ENCODE data around the gene THSD4. TPM values are rescaled to one million over a fixed set of nuclear protein-coding genes. Genes with fewer than 3 reads are reported as not detected.

Gene THSD4
- total RNA-seq, 1 experiment from 2014 or later, result 24.2 TPM

- no peak overlapping the region for H3K4me3 Mint-ChIP-seq (ENCODE audit: low read depth, unreplicated experiment)
- H3K36me3 Mint-ChIP-seq (ENCODE audit: insufficient read depth, unreplicated experiment), result peaks cover 8% of the 10 kb centered on the region
- DNase-seq, result no peak
- no peak overlapping the region for H3K27ac Mint-ChIP-seq (ENCODE audit: unreplicated experiment)
- H3K27me3 Mint-ChIP-seq (ENCODE audit: unreplicated experiment), result no peaks in the 10 kb centered on the region
- BruUV-seq (replicated peaks), result no TSS peak
- no peak for TF ChIP-seq CTCF (IDR thresholded peaks at IDR 0.05; ENCODE audit: unreplicated experiment)
- intact Hi-C loops (cut with micrococcal nuclease; ENCODE audit: unreplicated experiment), result no loop called here
- CTCF ChIA-PET, result interaction anchor here (0.8 kb wide), 1 partner anchor 298 kb away, joined by 3 read pairs; no protein-coding TSS in a partner anchor
- H3K4me1 Mint-ChIP-seq (ENCODE audit: low read depth, unreplicated experiment), result peaks cover 65% of the 10 kb centered on the region
- peaks cover 2% of the 10 kb centered on the region for H3K9me3 Mint-ChIP-seq (ENCODE audit: low read depth, unreplicated experiment)
Observed at GRCh38 chr15:71143373-71144310, 28.4 kb downstream of the THSD4 start.

DNA sequence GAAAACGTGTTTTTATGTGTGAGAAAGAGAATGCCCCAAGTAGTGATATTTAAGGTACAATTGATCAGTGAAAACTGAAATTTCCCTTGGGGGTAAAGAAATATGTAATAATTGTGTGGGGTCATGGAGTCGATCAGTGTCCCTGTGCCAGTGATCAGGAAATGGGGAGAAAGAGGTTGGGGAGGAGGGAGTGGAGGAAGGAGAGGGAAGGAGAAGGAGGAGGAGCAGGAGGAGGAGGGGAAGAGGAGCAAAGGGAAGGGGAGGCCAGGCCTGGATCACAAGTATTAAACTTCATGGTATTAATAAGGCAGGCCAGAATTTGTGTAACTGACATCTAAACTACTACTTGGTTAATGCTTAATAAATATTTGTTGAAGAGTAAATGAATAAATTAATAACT lies 30.4 kb downstream of the THSD4 start:
- no peak for DNase-seq
- BruUV-seq (replicated peaks), result no TSS peak
- H3K27me3 Mint-ChIP-seq (ENCODE audit: unreplicated experiment), result no peaks in the 10 kb centered on the region
- intact Hi-C loops (cut with micrococcal nuclease; ENCODE audit: unreplicated experiment), result no loop called here
- peak overlapping the region; percentile 66 for H3K27ac Mint-ChIP-seq (ENCODE audit: unreplicated experiment)
- no peak for TF ChIP-seq CTCF (IDR thresholded peaks at IDR 0.05; ENCODE audit: unreplicated experiment)
- CTCF ChIA-PET, result no interaction called here
- H3K4me1 Mint-ChIP-seq (ENCODE audit: low read depth, unreplicated experiment), result peaks cover 46% of the 10 kb centered on the region
- no peaks in the 10 kb centered on the region for H3K9me3 Mint-ChIP-seq (ENCODE audit: low read depth, unreplicated experiment)
- H3K36me3 Mint-ChIP-seq (ENCODE audit: insufficient read depth, unreplicated experiment), result peaks cover 8% of the 10 kb centered on the region
- H3K4me3 Mint-ChIP-seq (ENCODE audit: low read depth, unreplicated experiment), result no peak overlapping the region

DNA sequence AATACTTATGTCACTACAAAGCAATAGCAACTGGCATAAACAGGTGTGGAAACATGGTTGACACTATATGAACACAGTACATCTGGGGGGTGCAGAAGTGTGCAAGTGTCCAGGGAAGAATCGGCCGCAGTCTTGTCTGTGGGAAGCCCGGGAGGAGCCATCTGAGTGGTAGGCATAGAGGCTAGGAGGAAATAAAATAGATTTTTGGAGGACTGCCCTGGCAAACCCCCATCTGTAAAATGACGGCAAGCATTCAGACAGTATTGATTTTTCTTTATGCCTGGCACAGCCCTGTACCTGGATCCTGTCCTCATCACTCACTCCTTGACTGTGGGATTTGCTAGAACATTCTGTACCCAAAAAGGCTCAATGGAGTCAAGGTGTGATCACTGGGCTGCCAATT lies 31.3 kb downstream of the THSD4 start:
- peaks cover 42% of the 10 kb centered on the region for H3K4me1 Mint-ChIP-seq (ENCODE audit: low read depth, unreplicated experiment)
- peaks cover 8% of the 10 kb centered on the region for H3K36me3 Mint-ChIP-seq (ENCODE audit: insufficient read depth, unreplicated experiment)
- intact Hi-C loops (cut with micrococcal nuclease; ENCODE audit: unreplicated experiment), result no loop called here
- H3K4me3 Mint-ChIP-seq (ENCODE audit: low read depth, unreplicated experiment), result peak overlapping the region; percentile 23
- no peaks in the 10 kb centered on the region for H3K9me3 Mint-ChIP-seq (ENCODE audit: low read depth, unreplicated experiment)
- no TSS peak for BruUV-seq (replicated peaks)
- TF ChIP-seq CTCF (IDR thresholded peaks at IDR 0.05; ENCODE audit: unreplicated experiment), result no peak
- H3K27ac Mint-ChIP-seq (ENCODE audit: unreplicated experiment), result peak overlapping the region; percentile 66
- CTCF ChIA-PET, result no interaction called here
- DNase-seq, result peak; percentile 56
- no peaks in the 10 kb centered on the region for H3K27me3 Mint-ChIP-seq (ENCODE audit: unreplicated experiment)

DNA sequence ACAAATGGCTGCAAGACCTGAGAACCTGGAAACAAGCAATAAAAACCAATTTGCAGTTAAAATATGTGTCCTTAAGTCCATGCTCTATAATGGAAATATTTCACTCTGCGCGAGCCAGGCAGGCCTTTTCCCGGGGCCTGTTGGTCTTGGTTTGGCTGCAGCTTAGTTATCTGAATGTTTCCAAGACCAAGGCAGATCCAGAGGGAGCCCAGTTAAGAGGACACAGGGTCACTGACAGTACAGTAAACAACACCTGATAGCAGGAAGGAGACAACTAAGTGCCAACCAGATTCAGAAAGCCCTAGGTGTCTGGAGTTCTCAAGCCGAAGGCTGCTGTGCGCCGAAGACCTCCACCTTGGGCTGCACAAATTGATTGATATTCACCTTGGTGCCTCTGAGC lies 32.8 kb downstream of the THSD4 start:
- BruUV-seq (replicated peaks), result no TSS peak
- Mint-ChIP-seq H3K27ac (ENCODE audit: unreplicated experiment) (no peak overlapping the region), H3K4me3 (ENCODE audit: low read depth, unreplicated experiment) (no peak overlapping the region), H3K9me3 (ENCODE audit: low read depth, unreplicated experiment) (no peaks in the 10 kb centered on the region), H3K36me3 (ENCODE audit: insufficient read depth, unreplicated experiment) (peaks cover 8% of the 10 kb centered on the region), H3K27me3 (ENCODE audit: unreplicated experiment) (no peaks in the 10 kb centered on the region), H3K4me1 (ENCODE audit: low read depth, unreplicated experiment) (peaks cover 42% of the 10 kb centered on the region)
- CTCF ChIA-PET, result interaction anchor here (0.6 kb wide), 2 partner anchors 293 to 1038 kb away, joined by 3 to 4 read pairs; no protein-coding TSS in a partner anchor
- intact Hi-C loops (cut with micrococcal nuclease; ENCODE audit: unreplicated experiment), result no loop called here
- DNase-seq, result no peak
- no peak for TF ChIP-seq CTCF (IDR thresholded peaks at IDR 0.05; ENCODE audit: unreplicated experiment)
